Right atrium auricular region (tissue), 2 donors: Measurements from ENCODE around the gene TBCCD1. TPM values are rescaled to one million over a fixed set of nuclear protein-coding genes. Genes with fewer than 3 reads are reported as not detected.

Source experiments
- DNase-seq: peaks from one replicate; pipeline ENCODE4 v3.0.0-alpha.2; 2019; ENCODE audit warnings: low spot score
- H3K27ac ChIP-seq, 2 donors: fragments of 200-600 bp; sonication (generic); 1 replicate in 1 of 2; 2 replicates in 1 of 2; pipeline ENCODE4 v1.5.1; 2016 to 2019
- H3K27me3 ChIP-seq, 2 donors: fragments of 200-600 bp; sonication (generic); one replicate each; pipeline versions ENCODE4 v1.5.1 to v1.6.0; 2017 to 2019
- H3K36me3 ChIP-seq: fragments of 200-600 bp; sonication (generic); one replicate; pipeline ENCODE4 v1.5.1; 2016
- H3K4me1 ChIP-seq, 2 donors: fragments of 200-600 bp; sonication (generic); one replicate each; pipeline versions ENCODE4 v1.5.1 to v1.6.0; 2017 to 2019
- H3K4me3 ChIP-seq, 2 donors: fragments of 200-600 bp; sonication (generic); 1 replicate in 1 of 2; 2 replicates in 1 of 2; pipeline ENCODE4 v1.5.1; 2017 to 2019; ENCODE audit warnings: mild to moderate bottlenecking in 1 of 2, moderate library complexity in 1 of 2
- H3K9me3 ChIP-seq, 2 donors: fragments of 200-600 bp; sonication (generic); one replicate each; pipeline ENCODE4 v1.5.1; 2019
- CTCF ChIP-seq, 2 donors: fragments of 200-600 bp; sonication (generic); IDR thresholded peaks; one replicate each; pipeline ENCODE4 v1.5.1; 2019; ENCODE audit warnings: antibody characterized with exemption in 2 of 2
- total RNA-seq, 2 donors: library from RNA; depleted of rRNA; stranded (reverse); fragments of >200 nt; gene quantifications; one replicate each; pipeline ENCODE4 v1.1.0, GENCODE V29; 2016

TBCCD1 gene
- total RNA-seq, 2 donors from 2014 or later: 8.6 to 10.3 TPM

- TF ChIP-seq CTCF (IDR thresholded peaks at IDR 0.05): no peak
- H3K9me3 ChIP-seq: no peaks in the 10 kb centered on the region
- H3K27ac ChIP-seq: peak overlapping the region; percentile 21 to 79
- no peaks in the 10 kb centered on the region for H3K36me3 ChIP-seq
- DNase-seq: peak; percentile 61
- peaks cover 0 to 4% of the 10 kb centered on the region in 2 donors for H3K4me1 ChIP-seq
- H3K4me3 ChIP-seq: no peak overlapping the region
- no peaks in the 10 kb centered on the region for H3K27me3 ChIP-seq
Observed at GRCh38 chr3:186598108-186598784, 31.1 kb upstream of the TBCCD1 start.

- Histone ChIP-seq H3K4me1 (peaks cover 0 to 4% of the 10 kb centered on the region in 2 donors), H3K27me3 (no peaks in the 10 kb centered on the region), H3K9me3 (no peaks in the 10 kb centered on the region), H3K36me3 (no peaks in the 10 kb centered on the region), H3K27ac (peak overlapping the region in 1 of 2 donors; percentile 63), H3K4me3 (no peak overlapping the region)
- DNase-seq: no peak
- TF ChIP-seq CTCF (IDR thresholded peaks at IDR 0.05): no peak
Observed at GRCh38 chr3:186596568-186597287, 29.6 kb upstream of the TBCCD1 start.

- Histone ChIP-seq H3K9me3 (no peaks in the 10 kb centered on the region), H3K27ac (peak overlapping the region in 1 of 2 donors; percentile 50), H3K27me3 (no peaks in the 10 kb centered on the region), H3K4me3 (no peak overlapping the region), H3K4me1 (peaks cover 0 to 4% of the 10 kb centered on the region in 2 donors), H3K36me3 (no peaks in the 10 kb centered on the region)
- DNase-seq: no peak
- no peak for TF ChIP-seq CTCF (IDR thresholded peaks at IDR 0.05)
Observed at GRCh38 chr3:186594591-186595113, 27.5 kb upstream of the TBCCD1 start.

- no peak for TF ChIP-seq CTCF (IDR thresholded peaks at IDR 0.05)
- H3K4me3 ChIP-seq: no peak overlapping the region
- H3K4me1 ChIP-seq: peaks cover 0 to 2% of the 10 kb centered on the region in 2 donors
- DNase-seq: no peak
- H3K9me3 ChIP-seq: no peaks in the 10 kb centered on the region
- no peaks in the 10 kb centered on the region for H3K27me3 ChIP-seq
- H3K27ac ChIP-seq: peak overlapping the region in 1 of 2 donors; percentile 50
- H3K36me3 ChIP-seq: no peaks in the 10 kb centered on the region
Observed at GRCh38 chr3:186593862-186594261, 26.7 kb upstream of the TBCCD1 start.

- no peak for DNase-seq
- no peaks in the 10 kb centered on the region for H3K27me3 ChIP-seq
- no peak for TF ChIP-seq CTCF (IDR thresholded peaks at IDR 0.05)
Observed at GRCh38 chr3:186592682-186593081, 25.5 kb upstream of the TBCCD1 start.

More at GRCh38 chr3:186592682-186593081, 25.5 kb upstream of the TBCCD1 start:
- H3K4me1 ChIP-seq: no peaks in the 10 kb centered on the region
- H3K36me3 ChIP-seq: no peaks in the 10 kb centered on the region
- H3K4me3 ChIP-seq: no peak overlapping the region
- no peaks in the 10 kb centered on the region for H3K9me3 ChIP-seq
- H3K27ac ChIP-seq: no peak overlapping the region
